GM18951 (cell line): Measurements from ENCODE around the gene IL3RA.
"Not testable (repeated sequence)": the region's sequence is repeated elsewhere in the genome, so short reads cannot be mapped to it uniquely, and the experiment has no call there.

Experiments
- POLR2A ChIP-seq: IDR thresholded peaks from 4 replicates; pipeline ENCODE4 v1.6.1; 2011; ENCODE audit warnings: mild to moderate bottlenecking; ENCODE audit not compliant: insufficient read length, insufficient read depth; ENCODE audit errors: extremely low read depth
- in situ Hi-C: fragments of 300-500 bp; cut with MboI; formaldehyde crosslinking; loops from one replicate; pipeline ENCODE4 v1.12.0; 2022; ENCODE audit warnings: low sequenced_read_pairs, mixed read lengths, inconsistent platforms; ENCODE audit not compliant: unreplicated experiment

Gene IL3RA

GRCh38 chrX:1424147-1424851 lies 87.7 kb downstream of the IL3RA start:
- in situ Hi-C loops: no loop called here

GRCh38 chrX:1425381-1425780 lies 88.8 kb downstream of the IL3RA start:
- no peak for TF ChIP-seq POLR2A
- in situ Hi-C loops: no loop called here

More at GRCh38 chrX:1424147-1424851, 87.7 kb downstream of the IL3RA start:
- no peak for TF ChIP-seq POLR2A

- in situ Hi-C loops: not testable (repeated sequence)
Measured at GRCh38 chrX:1426321-1426720, 89.7 kb downstream of the IL3RA start.

DNA sequence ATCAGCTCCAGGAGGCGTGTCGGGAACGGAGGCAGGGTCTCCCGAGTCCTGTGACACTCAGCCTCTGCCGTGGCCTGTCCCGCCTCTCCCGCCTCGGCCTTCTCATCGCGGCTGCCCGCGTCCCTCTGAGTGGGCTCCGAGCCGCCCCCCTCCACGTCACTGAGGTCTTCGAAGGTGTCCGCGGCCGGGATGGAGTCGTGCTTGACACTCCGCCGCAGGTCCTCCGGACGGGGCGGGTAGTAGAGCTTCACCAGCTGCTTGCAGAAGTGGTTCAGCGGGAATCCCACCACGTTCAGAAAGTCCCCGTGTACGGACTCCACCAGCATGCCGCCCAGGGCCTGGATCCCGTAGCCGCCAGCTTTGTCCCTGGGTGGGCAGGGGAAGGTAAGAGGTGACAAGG lies 91.2 kb downstream of the IL3RA start:
- in situ Hi-C loops: no loop called here
- TF ChIP-seq POLR2A: no peak

DNA sequence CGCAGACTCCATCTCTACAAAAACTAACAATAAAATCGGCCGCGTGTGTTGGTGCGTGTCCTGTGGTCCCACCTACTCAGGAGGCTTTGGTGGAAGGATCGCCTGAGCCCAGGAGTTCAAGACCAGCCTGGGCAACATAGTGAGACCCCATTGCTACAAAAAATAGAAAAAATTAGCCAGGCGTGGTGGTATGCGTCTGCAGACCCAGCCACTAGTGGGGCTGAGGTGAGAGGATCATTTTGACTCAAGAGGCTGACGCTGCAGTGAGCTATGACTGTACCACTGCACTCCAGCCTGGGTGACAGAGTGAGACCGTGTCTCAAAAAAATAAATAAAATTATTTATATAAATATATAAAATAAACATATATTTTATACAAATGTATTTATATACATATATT lies 93.9 kb downstream of the IL3RA start:
- no peak for TF ChIP-seq POLR2A

More for the DNA sequence above, 93.9 kb downstream of the IL3RA start:
- in situ Hi-C loops: no loop called here
